Glutamatergic neuron (in vitro differentiated cells): ENCODE results near the gene BANK1. TPM values are rescaled to one million over a fixed set of nuclear protein-coding genes. Genes with fewer than 3 reads are reported as not detected.

Experiments
- DNase-seq: peaks from one replicate; pipeline ENCODE4 v3.0.0; 2022
- H3K27ac Mint-ChIP-seq: one replicate; pipeline ENCODE4 v1.8.0; 2020; ENCODE audit warnings: mild to moderate bottlenecking, mixed read lengths, inconsistent platforms; ENCODE audit not compliant: unreplicated experiment
- H3K27me3 Mint-ChIP-seq: one replicate; pipeline ENCODE4 v1.8.0; 2020; ENCODE audit warnings: mild to moderate bottlenecking, moderate library complexity, mixed read lengths, inconsistent platforms; ENCODE audit not compliant: unreplicated experiment
- H3K36me3 Mint-ChIP-seq: one replicate; pipeline ENCODE4 v1.8.0; 2020; ENCODE audit warnings: mild to moderate bottlenecking, mixed read lengths, inconsistent platforms; ENCODE audit not compliant: unreplicated experiment
- H3K4me1 Mint-ChIP-seq: one replicate; pipeline ENCODE4 v1.8.0; 2020; ENCODE audit warnings: mild to moderate bottlenecking, low read depth, mixed read lengths, inconsistent platforms; ENCODE audit not compliant: unreplicated experiment
- H3K4me3 Mint-ChIP-seq: one replicate; pipeline ENCODE4 v1.8.0; 2020; ENCODE audit warnings: mild to moderate bottlenecking, mixed read lengths, inconsistent platforms; ENCODE audit not compliant: unreplicated experiment
- H3K9me3 Mint-ChIP-seq: one replicate; pipeline ENCODE4 v1.8.0; 2020; ENCODE audit warnings: mild to moderate bottlenecking, moderate library complexity, mixed read lengths, inconsistent platforms; ENCODE audit not compliant: unreplicated experiment
- total RNA-seq: library from RNA; stranded (reverse); fragmentation: NEBNext Ultra II Directional; extraction: Animal tissue kit (Norgen Biotek cat#: 25700); gene quantifications from one replicate; pipeline ENCODE4 v1.2.1, GENCODE V29; 2021; ENCODE audit not compliant: unreplicated experiment
- TF ChIP-seq, protein P1 (sequence below): fragments of 200-600 bp; sonication (generic); IDR thresholded peaks from one replicate; pipeline ENCODE4 v1.5.0; 2021; ENCODE audit not compliant: partially characterized antibody, unreplicated experiment

BANK1 gene
- total RNA-seq, 1 donor from 2014 or later = not detected

DNA sequence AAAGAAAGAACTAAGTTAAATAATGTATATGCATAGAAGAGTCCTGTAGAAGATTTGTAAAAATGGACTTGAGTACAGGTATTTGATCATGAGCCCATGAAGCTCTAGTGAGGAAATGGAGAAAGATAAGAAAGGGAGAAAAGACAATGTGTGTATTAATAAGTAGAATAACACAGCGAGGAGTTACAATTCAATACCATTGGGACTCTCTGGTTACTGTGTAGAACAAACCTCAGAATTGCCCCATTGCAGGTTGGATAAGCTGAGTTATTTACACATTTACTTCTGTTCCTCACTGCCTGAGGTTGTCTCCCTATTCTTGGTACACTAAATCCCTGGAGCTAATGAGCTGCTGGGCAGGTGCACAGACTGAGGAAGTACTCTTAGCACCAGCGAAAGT is 33.3 kb downstream of the BANK1 start:
- H3K36me3 Mint-ChIP-seq = no peaks in the 10 kb centered on the region
- H3K9me3 Mint-ChIP-seq = no peaks in the 10 kb centered on the region
- TF ChIP-seq, protein P1, sequence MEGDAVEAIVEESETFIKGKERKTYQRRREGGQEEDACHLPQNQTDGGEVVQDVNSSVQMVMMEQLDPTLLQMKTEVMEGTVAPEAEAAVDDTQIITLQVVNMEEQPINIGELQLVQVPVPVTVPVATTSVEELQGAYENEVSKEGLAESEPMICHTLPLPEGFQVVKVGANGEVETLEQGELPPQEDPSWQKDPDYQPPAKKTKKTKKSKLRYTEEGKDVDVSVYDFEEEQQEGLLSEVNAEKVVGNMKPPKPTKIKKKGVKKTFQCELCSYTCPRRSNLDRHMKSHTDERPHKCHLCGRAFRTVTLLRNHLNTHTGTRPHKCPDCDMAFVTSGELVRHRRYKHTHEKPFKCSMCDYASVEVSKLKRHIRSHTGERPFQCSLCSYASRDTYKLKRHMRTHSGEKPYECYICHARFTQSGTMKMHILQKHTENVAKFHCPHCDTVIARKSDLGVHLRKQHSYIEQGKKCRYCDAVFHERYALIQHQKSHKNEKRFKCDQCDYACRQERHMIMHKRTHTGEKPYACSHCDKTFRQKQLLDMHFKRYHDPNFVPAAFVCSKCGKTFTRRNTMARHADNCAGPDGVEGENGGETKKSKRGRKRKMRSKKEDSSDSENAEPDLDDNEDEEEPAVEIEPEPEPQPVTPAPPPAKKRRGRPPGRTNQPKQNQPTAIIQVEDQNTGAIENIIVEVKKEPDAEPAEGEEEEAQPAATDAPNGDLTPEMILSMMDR = no peak
- DNase-seq = no peak
- no peak overlapping the region for H3K27ac Mint-ChIP-seq
- H3K27me3 Mint-ChIP-seq = no peaks in the 10 kb centered on the region
- no peaks in the 10 kb centered on the region for H3K4me1 Mint-ChIP-seq
- no peak overlapping the region for H3K4me3 Mint-ChIP-seq

DNA sequence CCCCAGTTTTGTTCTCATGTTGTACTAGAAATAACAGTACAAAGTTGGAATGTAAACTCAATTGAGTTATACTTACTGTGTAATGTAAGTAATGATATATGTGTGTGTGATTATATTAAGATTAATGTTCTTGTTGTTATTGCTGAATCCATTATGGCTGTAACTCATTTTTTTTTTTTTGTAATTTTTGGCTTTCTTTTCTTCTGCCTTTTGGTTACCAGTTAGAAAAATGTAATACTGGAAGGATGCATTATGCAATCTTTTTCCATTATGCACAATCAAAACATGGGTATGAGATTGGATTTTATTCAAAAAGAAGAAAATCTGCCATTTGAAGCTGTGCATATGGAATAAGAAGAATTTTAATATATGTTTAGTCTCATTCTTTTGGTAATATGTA is 34.0 kb downstream of the BANK1 start:
- no peaks in the 10 kb centered on the region for H3K27me3 Mint-ChIP-seq
- H3K4me1 Mint-ChIP-seq = no peaks in the 10 kb centered on the region
- H3K36me3 Mint-ChIP-seq = no peaks in the 10 kb centered on the region
- DNase-seq = no peak
- no peak overlapping the region for H3K4me3 Mint-ChIP-seq
- H3K27ac Mint-ChIP-seq = no peak overlapping the region
- H3K9me3 Mint-ChIP-seq = no peaks in the 10 kb centered on the region
- TF ChIP-seq, protein P1 = no peak

DNA sequence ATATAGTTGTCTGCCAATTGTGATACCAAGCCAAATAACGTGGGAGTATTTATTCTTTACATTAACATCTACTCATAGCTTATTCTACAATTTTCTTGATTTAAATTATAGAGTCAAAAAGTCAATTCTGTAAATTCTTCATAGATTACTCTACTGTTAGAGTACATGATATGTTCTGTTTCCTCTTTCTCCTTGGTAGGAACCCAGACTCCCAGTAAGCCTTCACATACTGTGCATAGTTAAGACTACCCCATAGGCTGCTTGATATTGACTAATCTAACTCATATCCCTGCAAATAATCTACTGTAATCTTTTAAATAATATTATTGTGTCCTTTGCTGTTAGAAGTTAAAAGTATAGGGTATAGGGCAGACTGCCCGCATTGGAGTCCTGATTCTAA is 35.4 kb downstream of the BANK1 start:
- no peak for DNase-seq
- H3K36me3 Mint-ChIP-seq = no peaks in the 10 kb centered on the region
- TF ChIP-seq, protein P1 = no peak
- no peak overlapping the region for H3K27ac Mint-ChIP-seq
- H3K27me3 Mint-ChIP-seq = no peaks in the 10 kb centered on the region
- H3K4me1 Mint-ChIP-seq = no peaks in the 10 kb centered on the region
- H3K4me3 Mint-ChIP-seq = no peak overlapping the region
- H3K9me3 Mint-ChIP-seq = no peaks in the 10 kb centered on the region

DNA sequence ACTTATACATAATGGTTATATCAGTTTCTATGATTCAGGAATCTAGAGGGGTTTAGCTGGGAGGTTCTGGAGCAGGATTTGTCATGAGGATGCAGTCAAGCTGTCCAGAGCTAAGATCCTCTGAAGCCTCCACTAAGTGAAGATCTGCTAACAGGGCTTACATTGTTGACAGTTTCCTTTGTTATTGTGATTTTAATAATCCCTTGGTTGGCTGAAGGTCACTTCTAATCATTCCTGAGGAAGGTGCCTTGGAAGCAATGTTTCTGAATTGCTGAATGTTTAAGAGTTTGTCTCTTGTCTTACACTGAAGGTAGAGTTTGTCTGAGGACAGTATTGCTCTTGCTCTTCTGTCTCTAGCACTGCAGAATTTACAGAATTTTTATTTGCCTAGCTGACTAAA is 41.3 kb downstream of the BANK1 start:
- H3K4me1 Mint-ChIP-seq = no peaks in the 10 kb centered on the region
- no peak overlapping the region for H3K4me3 Mint-ChIP-seq
- H3K36me3 Mint-ChIP-seq = no peaks in the 10 kb centered on the region
- no peak for DNase-seq
- H3K27me3 Mint-ChIP-seq = no peaks in the 10 kb centered on the region
- H3K9me3 Mint-ChIP-seq = no peaks in the 10 kb centered on the region
- TF ChIP-seq, protein P1 = no peak
- no peak overlapping the region for H3K27ac Mint-ChIP-seq

- H3K27me3 Mint-ChIP-seq = no peaks in the 10 kb centered on the region
- no peaks in the 10 kb centered on the region for H3K36me3 Mint-ChIP-seq
- no peaks in the 10 kb centered on the region for H3K4me1 Mint-ChIP-seq
- no peaks in the 10 kb centered on the region for H3K9me3 Mint-ChIP-seq
- H3K4me3 Mint-ChIP-seq = no peak overlapping the region
- TF ChIP-seq, protein P1 = no peak
- no peak for DNase-seq
- no peak overlapping the region for H3K27ac Mint-ChIP-seq
Measured at GRCh38 chr4:101833480-101833879, 43.0 kb downstream of the BANK1 start.
